ENCODE data around the gene SYTL2. TPM values are rescaled to one million over a fixed set of nuclear protein-coding genes. Genes with fewer than 3 reads are reported as not detected.
"Not testable (repeated sequence)": the region's sequence is repeated elsewhere in the genome, so short reads cannot be mapped to it uniquely, and the experiment has no call there.

Gene SYTL2
- total RNA-seq, 3 donors from 2014 or later, result 10.1 to 189 (median 120) TPM

DNA sequence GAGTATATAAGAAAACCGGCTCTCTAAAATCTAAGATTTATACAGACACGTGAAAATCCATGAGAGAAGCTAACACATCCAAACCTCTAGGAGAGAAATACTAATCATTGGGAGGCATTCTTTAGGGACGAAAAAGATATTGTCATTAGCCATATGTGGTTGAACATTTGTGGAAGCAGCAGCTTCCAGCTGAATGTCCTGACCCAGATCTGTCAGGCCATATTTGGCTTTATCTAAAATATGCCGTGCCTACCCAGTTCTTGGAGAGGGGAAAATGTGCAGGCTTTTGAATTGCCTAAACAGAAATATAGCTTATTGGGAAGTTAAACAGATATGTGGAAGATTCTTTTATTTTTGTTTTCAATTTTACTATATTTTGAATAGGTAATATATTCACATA, 131.4 kb downstream of the SYTL2 start:
- H3K4me1 ChIP-seq, result no peaks in the 10 kb centered on the region
- no peak for DNase-seq (ENCODE audit: low spot score in 2 of 2)
- no peak overlapping the region for H3K27ac ChIP-seq
- H3K36me3 ChIP-seq, result no peaks in the 10 kb centered on the region
- no peak overlapping the region for H3K4me3 ChIP-seq
- TF ChIP-seq, protein P1, sequence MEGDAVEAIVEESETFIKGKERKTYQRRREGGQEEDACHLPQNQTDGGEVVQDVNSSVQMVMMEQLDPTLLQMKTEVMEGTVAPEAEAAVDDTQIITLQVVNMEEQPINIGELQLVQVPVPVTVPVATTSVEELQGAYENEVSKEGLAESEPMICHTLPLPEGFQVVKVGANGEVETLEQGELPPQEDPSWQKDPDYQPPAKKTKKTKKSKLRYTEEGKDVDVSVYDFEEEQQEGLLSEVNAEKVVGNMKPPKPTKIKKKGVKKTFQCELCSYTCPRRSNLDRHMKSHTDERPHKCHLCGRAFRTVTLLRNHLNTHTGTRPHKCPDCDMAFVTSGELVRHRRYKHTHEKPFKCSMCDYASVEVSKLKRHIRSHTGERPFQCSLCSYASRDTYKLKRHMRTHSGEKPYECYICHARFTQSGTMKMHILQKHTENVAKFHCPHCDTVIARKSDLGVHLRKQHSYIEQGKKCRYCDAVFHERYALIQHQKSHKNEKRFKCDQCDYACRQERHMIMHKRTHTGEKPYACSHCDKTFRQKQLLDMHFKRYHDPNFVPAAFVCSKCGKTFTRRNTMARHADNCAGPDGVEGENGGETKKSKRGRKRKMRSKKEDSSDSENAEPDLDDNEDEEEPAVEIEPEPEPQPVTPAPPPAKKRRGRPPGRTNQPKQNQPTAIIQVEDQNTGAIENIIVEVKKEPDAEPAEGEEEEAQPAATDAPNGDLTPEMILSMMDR (IDR thresholded peaks at IDR 0.05), result no peak
- no peak for TF ChIP-seq POLR2A (IDR thresholded peaks at IDR 0.05)
- TF ChIP-seq POLR2AphosphoS5 (IDR thresholded peaks at IDR 0.05), result no peak
- no peaks in the 10 kb centered on the region for H3K27me3 ChIP-seq
- intact Hi-C loops (cut with DNase I; ENCODE audit: low total_unique reads), result no loop called here
- no peaks in the 10 kb centered on the region for H3K9me3 ChIP-seq

DNA sequence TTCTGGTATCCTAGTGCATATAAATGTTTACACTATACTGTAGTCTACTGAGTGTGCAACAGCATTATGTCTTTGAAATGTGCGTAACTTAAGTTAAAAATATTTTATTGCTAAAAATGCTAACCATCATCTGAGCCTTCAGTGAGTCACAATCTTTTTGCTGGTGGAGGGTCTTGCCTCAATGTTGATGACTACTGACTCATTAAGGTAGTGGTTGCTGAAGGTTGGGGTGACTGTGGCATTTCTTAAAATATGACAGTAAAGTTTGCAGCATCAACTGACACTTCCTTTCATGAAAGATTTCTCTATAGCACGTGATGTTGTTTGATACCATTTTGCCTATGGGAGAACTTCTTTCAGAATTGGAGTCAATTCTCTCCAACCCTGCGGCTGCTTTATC, 137.5 kb downstream of the SYTL2 start:
- Histone ChIP-seq H3K27me3 (no peaks in the 10 kb centered on the region), H3K4me1 (no peaks in the 10 kb centered on the region), H3K27ac (no peak overlapping the region), H3K4me3 (no peak overlapping the region), H3K9me3 (peaks cover 0 to 4% of the 10 kb centered on the region in 2 donors), H3K36me3 (no peaks in the 10 kb centered on the region)
- TF ChIP-seq, protein P1 (IDR thresholded peaks at IDR 0.05), result no peak
- TF ChIP-seq POLR2A (IDR thresholded peaks at IDR 0.05) (no peak), POLR2AphosphoS5 (IDR thresholded peaks at IDR 0.05) (no peak)
- DNase-seq (ENCODE audit: low spot score in 2 of 2), result no peak
- intact Hi-C loops (cut with DNase I; ENCODE audit: low total_unique reads), result no loop called here

DNA sequence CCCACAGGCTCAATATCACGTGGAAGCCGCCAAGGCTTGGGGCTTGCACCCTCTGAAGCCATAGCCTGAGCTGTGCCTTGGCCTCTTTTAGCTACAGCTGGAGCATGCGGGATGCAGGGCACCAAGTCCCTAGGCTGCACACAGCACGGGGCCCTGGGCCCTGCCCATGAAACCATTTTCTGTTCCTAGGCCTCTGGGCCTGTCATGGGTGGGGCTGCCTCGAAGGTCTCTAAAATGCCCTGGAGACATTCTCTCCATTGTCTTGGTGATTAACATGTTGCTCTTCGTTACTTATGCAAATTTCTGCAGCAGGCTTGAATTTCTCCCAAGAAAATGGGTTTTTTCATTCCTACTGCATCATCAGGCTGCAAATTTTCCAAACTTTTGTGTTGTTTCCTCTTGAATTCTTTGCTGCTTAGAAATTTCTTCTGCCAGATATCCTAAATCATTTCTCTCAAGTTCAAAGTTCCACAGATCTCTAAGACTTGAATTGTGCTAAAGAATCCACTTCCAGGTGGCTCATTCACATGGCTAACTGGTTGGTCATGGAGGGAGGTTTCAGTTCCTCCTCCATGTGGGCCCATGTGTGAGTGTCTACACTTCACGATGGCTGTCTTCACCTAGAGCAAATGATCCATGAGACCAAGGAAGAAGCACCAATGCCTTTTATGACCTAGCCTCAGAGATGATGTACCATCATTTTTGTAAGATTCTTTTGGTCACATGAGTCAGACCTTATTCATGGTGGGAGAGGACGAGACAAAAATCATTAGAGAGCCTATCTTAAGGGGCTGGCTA, 138.6 kb downstream of the SYTL2 start:
- no peaks in the 10 kb centered on the region for H3K4me1 ChIP-seq
- no peaks in the 10 kb centered on the region for H3K36me3 ChIP-seq
- no peaks in the 10 kb centered on the region for H3K27me3 ChIP-seq
- DNase-seq (ENCODE audit: low spot score in 2 of 2), result no peak
- peaks cover 0 to 4% of the 10 kb centered on the region in 2 donors for H3K9me3 ChIP-seq
- no peak overlapping the region for H3K27ac ChIP-seq
- intact Hi-C loops (cut with DNase I; ENCODE audit: low total_unique reads), result no loop called here
- TF ChIP-seq POLR2A (IDR thresholded peaks at IDR 0.05), result no peak
- TF ChIP-seq, protein P1 (IDR thresholded peaks at IDR 0.05), result no peak
- TF ChIP-seq POLR2AphosphoS5 (IDR thresholded peaks at IDR 0.05), result no peak
- H3K4me3 ChIP-seq, result no peak overlapping the region

DNA sequence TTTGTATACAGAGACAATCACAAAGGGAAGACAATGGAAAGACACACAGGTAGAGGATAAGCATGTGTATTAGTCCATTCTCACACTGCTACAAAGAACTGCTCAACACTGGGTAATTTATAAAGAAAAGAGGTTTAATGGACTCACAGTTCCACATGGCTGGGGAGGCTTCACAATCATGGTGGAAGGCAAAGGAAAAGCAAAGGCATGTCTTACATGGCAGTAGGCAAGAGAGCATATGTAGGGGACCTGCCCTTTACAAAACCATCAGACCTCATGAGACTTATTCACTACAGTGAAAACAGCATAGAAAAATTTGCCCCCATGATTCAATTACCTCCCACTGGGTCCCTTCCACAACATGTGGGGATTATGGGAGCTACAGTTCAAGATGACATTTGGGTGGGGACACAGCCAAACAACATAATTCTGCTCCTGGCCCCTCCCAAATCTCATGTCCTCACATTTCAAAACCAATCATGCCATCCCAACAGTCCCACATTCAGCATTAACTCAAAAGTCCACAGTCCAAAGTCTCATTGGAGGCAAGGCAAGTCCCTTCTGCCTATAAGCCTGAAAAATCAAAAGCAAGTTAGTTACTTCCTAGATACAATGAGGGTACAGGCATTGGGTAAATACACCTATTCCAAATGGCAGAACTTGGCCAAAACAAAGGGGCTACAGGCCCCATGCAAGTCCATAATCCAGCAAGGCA, 139.8 kb downstream of the SYTL2 start:
- H3K27me3 ChIP-seq; H3K36me3 ChIP-seq; intact Hi-C loops (cut with DNase I; ENCODE audit: low total_unique reads); H3K4me3 ChIP-seq; DNase-seq (ENCODE audit: low spot score in 2 of 2); H3K9me3 ChIP-seq; H3K4me1 ChIP-seq; H3K27ac ChIP-seq: not testable (repeated sequence)

DNA sequence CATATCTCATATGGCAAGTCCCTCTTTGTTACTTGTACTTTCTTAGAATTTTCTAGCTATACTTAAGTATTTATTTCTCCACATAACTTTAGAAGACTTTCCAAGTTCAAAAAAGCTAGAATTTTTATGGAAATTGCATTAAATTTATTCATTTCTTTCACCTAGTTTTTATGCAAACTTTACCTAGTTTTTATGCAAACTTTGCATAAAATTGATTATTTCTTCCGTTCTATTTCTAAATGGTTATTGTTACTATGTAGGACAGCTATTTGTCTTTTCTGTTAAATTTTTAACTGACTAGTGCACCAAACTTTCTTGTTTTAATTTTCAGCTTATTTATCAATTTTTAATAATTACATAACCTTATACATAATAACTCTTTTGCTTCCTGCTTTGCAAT, 142.8 kb downstream of the SYTL2 start:
- Histone ChIP-seq H3K4me3 (no peak overlapping the region), H3K36me3 (no peaks in the 10 kb centered on the region), H3K27me3 (no peaks in the 10 kb centered on the region), H3K27ac (no peak overlapping the region), H3K9me3 (no peaks in the 10 kb centered on the region), H3K4me1 (no peaks in the 10 kb centered on the region)
- DNase-seq (ENCODE audit: low spot score in 2 of 2), result no peak
- intact Hi-C loops (cut with DNase I; ENCODE audit: low total_unique reads), result no loop called here
- TF ChIP-seq, protein P1 (IDR thresholded peaks at IDR 0.05), result no peak
- no peak for TF ChIP-seq POLR2AphosphoS5 (IDR thresholded peaks at IDR 0.05)
- no peak for TF ChIP-seq POLR2A (IDR thresholded peaks at IDR 0.05)

Measured in breast epithelium (tissue), 4 donors.